CD4-positive, alpha-beta T cell treated with Interleukin-1 beta for 1 hour (primary cell): Measurements from ENCODE around the gene SLC6A15.

Experiments used
- DNase-seq, 2 donors: peaks; one replicate each; pipeline ENCODE4 v3.0.0-alpha.2; 2020 to 2022

Gene SLC6A15

GRCh38 chr12:84874125-84874824 lies 38.3 kb downstream of the SLC6A15 start:
- peak in 1 of 2 donors; percentile 39 for DNase-seq

- DNase-seq = no peak
Measured at GRCh38 chr12:84862186-84862585, 50.4 kb downstream of the SLC6A15 start.

- DNase-seq = no peak
Measured at GRCh38 chr12:84860718-84861117, 51.9 kb downstream of the SLC6A15 start.

- DNase-seq = no peak
Measured at GRCh38 chr12:84858796-84859195, 53.8 kb downstream of the SLC6A15 start.

GRCh38 chr12:84857525-84858208 lies 54.9 kb downstream of the SLC6A15 start:
- DNase-seq = no peak

- no peak for DNase-seq
Measured at GRCh38 chr12:84856156-84856900, 56.3 kb downstream of the SLC6A15 start.

- no peak for DNase-seq
Measured at GRCh38 chr12:84843593-84844144, 68.9 kb downstream of the SLC6A15 start.

GRCh38 chr12:84842406-84843013 lies 70.1 kb downstream of the SLC6A15 start:
- DNase-seq = peak in 1 of 2 donors; percentile 24

GRCh38 chr12:84841591-84841990 lies 71.0 kb downstream of the SLC6A15 start:
- no peak for DNase-seq

- no peak for DNase-seq
Measured at GRCh38 chr12:84840356-84840755, 72.2 kb downstream of the SLC6A15 start.

GRCh38 chr12:84826925-84827324 lies 85.7 kb downstream of the SLC6A15 start:
- DNase-seq = no peak

- DNase-seq = no peak
Measured at GRCh38 chr12:84825149-84825548, 87.5 kb downstream of the SLC6A15 start.

- DNase-seq = no peak
Measured at GRCh38 chr12:84822525-84822924, 90.1 kb downstream of the SLC6A15 start.

GRCh38 chr12:84816916-84817695 lies 95.5 kb downstream of the SLC6A15 start:
- DNase-seq = no peak

GRCh38 chr12:84814664-84815245 lies 97.8 kb downstream of the SLC6A15 start:
- no peak for DNase-seq

- DNase-seq = no peak
Measured at GRCh38 chr12:84813780-84814663, 98.6 kb downstream of the SLC6A15 start.

GRCh38 chr12:84811291-84811690 lies 101.3 kb downstream of the SLC6A15 start:
- no peak for DNase-seq

- DNase-seq = no peak
Measured at GRCh38 chr12:84810611-84811010, 102.0 kb downstream of the SLC6A15 start.
